Choroid plexus epithelial cell (primary cell): ENCODE data around the gene BOC.

Experiments
- DNase-seq: peaks from one replicate; pipeline ENCODE4 v3.0.0-alpha.2; 2010; ENCODE audit warnings: low read depth
- H3K4me3 ChIP-seq: 2 replicates; pipeline ENCODE4 v1.5.1; 2011; ENCODE audit warnings: low read depth, mild to moderate bottlenecking, control low read depth, low read length, moderate library complexity
- CTCF ChIP-seq: conservative IDR thresholded peaks from 2 replicates; pipeline ENCODE4 v1.5.1; 2011; ENCODE audit warnings: low read depth, mild to moderate bottlenecking, control low read depth, inconsistent platforms, low read length, moderate library complexity

Gene BOC

GRCh38 chr3:113255854-113256615, 44.7 kb downstream of the BOC start:
- H3K4me3 ChIP-seq: no peak overlapping the region
- no peak for TF ChIP-seq CTCF
- DNase-seq: no peak

- H3K4me3 ChIP-seq: no peak overlapping the region
- DNase-seq: no peak
- TF ChIP-seq CTCF: peak; percentile 29
Measured at GRCh38 chr3:113258361-113258760, 47.0 kb downstream of the BOC start.

GRCh38 chr3:113259196-113259595, 47.8 kb downstream of the BOC start:
- TF ChIP-seq CTCF: no peak
- H3K4me3 ChIP-seq: no peak overlapping the region
- DNase-seq: no peak

GRCh38 chr3:113261063-113261625, 49.8 kb downstream of the BOC start:
- DNase-seq: no peak
- no peak overlapping the region for H3K4me3 ChIP-seq
- TF ChIP-seq CTCF: no peak

GRCh38 chr3:113261626-113262303, 50.4 kb downstream of the BOC start:
- TF ChIP-seq CTCF: no peak
- H3K4me3 ChIP-seq: no peak overlapping the region
- no peak for DNase-seq

- TF ChIP-seq CTCF: no peak
- no peak overlapping the region for H3K4me3 ChIP-seq
- no peak for DNase-seq
Measured at GRCh38 chr3:113262304-113262665, 50.9 kb downstream of the BOC start.
